IPS DF 6.9 (cell line): ENCODE data around the gene CDC42.

Experiments used
- DNase-seq: peaks from one replicate; pipeline ENCODE4 v3.0.0-alpha.2; 2013; ENCODE audit warnings: low read depth, low spot score
- H3K27ac ChIP-seq: one replicate; pipeline ENCODE4 v1.5.1; 2013; ENCODE audit warnings: low read length, control low read depth
- H3K27me3 ChIP-seq: 2 replicates; pipeline ENCODE4 v1.6.1; 2013; ENCODE audit warnings: mild to moderate bottlenecking, low read length; ENCODE audit not compliant: control insufficient read depth, insufficient read depth
- H3K36me3 ChIP-seq: 2 replicates; pipeline ENCODE4 v1.6.1; 2013; ENCODE audit warnings: low read length; ENCODE audit not compliant: control insufficient read depth, insufficient read depth
- H3K4me1 ChIP-seq: 2 replicates; pipeline ENCODE4 v1.6.1; 2013; ENCODE audit warnings: low read length; ENCODE audit not compliant: control insufficient read depth, insufficient read depth
- H3K4me3 ChIP-seq: 2 replicates; pipeline ENCODE4 v1.5.1; 2013; ENCODE audit warnings: mild to moderate bottlenecking, low read length
- H3K9me3 ChIP-seq: 2 replicates; pipeline ENCODE4 v1.6.1; 2013; ENCODE audit warnings: low read length, inconsistent platforms; ENCODE audit not compliant: control insufficient read depth, insufficient read depth
- WGBS: extraction: QIAGEN DNeasy Blood & Tissue Kit; methylation state at CpG from one replicate; pipeline ENCODE4 v1.1.7; 2013; ENCODE audit warnings: mixed read lengths, missing lambda C conversion rate; ENCODE audit not compliant: insufficient read length, insufficient coverage; 5-methylcytosine and 5-hydroxymethylcytosine counted together

Gene CDC42

GRCh38 chr1:22051607-22052114 is 848 bp upstream of the CDC42 start:
- Histone ChIP-seq H3K9me3 (no peaks in the 10 kb centered on the region), H3K4me3 (no peak overlapping the region), H3K4me1 (no peaks in the 10 kb centered on the region), H3K27ac (no peak overlapping the region), H3K27me3 (no peaks in the 10 kb centered on the region), H3K36me3 (no peaks in the 10 kb centered on the region)
- no CpG with 5 or more reads among the region's 13 CpGs for WGBS
- no peak for DNase-seq

DNA sequence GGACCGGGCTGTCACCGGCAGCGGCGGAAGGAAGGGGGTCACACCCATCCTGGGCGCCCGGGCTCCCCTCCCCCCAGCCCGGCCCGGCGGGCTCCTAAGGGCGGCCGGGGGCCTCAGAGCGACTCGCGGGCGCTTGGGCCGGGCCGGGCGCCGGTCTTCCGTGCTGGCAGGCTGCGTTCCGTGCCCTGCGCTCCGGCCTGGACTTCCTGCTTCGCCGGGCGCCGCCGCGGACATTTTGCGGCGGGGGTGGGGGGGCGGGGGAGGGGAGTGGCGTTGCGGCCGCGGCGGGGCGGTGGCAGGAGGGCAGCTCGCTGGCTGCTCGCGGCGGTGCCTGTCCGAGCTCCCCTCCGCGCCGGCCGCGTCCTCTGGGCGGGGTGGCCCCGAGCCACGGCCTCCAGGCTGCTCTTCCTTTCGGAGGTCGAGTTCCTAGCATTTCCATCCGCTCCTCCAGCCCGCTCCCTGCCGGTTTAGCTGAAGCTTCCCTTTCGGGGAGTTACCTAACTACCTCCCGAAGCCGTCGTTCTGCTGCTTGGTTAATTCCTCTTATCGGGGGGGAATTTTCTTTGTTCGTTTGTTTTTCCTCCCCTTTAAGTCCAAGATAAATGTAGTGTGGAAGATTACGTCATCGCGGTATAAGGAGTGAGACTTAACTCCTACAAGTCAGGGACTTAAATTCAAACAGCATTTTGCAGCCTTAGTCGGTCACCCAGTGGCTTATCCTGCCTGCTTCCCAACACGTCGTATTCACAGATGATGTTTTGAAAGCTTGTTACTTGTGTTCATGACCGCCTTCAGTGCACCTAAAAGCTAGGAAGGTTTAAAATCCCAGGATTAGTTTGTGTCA is 730 bp downstream of the CDC42 start:
- H3K27ac ChIP-seq, result no peak overlapping the region
- peak overlapping the region; percentile 85 for H3K4me3 ChIP-seq
- H3K27me3 ChIP-seq, result no peaks in the 10 kb centered on the region
- H3K9me3 ChIP-seq, result no peaks in the 10 kb centered on the region
- 0 out of 2 replicates have a peak, but pooled peaks cover 2% of the 10 kb centered on the region for H3K36me3 ChIP-seq
- WGBS, result no CpG with 5 or more reads among the region's 70 CpGs
- H3K4me1 ChIP-seq, result no peaks in the 10 kb centered on the region
- DNase-seq, result no peak

GRCh38 chr1:22053861-22054770 is 1.6 kb downstream of the CDC42 start:
- peak overlapping the region; percentile 85; the same call in 1 of the 2 replicates for H3K4me3 ChIP-seq
- H3K27ac ChIP-seq, result no peak overlapping the region
- H3K27me3 ChIP-seq, result no peaks in the 10 kb centered on the region
- no CpG with 5 or more reads among the region's 19 CpGs for WGBS
- H3K9me3 ChIP-seq, result no peaks in the 10 kb centered on the region
- H3K4me1 ChIP-seq, result no peaks in the 10 kb centered on the region
- DNase-seq, result no peak
- H3K36me3 ChIP-seq, result 0 out of 2 replicates have a peak, but pooled peaks cover 2% of the 10 kb centered on the region

GRCh38 chr1:22055463-22055862 is 3.0 kb downstream of the CDC42 start:
- Histone ChIP-seq H3K4me1 (no peaks in the 10 kb centered on the region), H3K27me3 (no peaks in the 10 kb centered on the region), H3K9me3 (no peaks in the 10 kb centered on the region), H3K36me3 (0 out of 2 replicates have a peak, but pooled peaks cover 2% of the 10 kb centered on the region), H3K4me3 (no peak overlapping the region), H3K27ac (no peak overlapping the region)
- WGBS, result no CpG with 5 or more reads among the region's 6 CpGs
- no peak for DNase-seq

DNA sequence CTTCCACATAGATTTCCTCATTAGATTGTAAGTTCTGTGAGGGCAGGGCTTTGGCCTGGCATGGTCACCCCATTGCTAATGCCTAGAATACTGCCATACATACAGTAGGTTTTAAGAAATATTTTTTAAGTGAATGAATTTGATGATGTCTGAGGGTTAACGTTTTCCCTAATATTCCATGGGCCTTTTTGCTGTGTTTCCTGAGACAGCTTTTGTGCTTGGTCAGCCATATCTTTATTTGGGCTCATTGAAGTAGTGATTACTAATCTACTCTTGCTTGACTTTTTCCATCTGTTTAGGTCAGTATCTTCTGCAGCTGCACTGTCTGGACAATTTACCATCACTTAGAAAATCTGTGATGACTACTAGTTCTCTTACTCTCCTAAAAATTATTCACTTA is 3.5 kb downstream of the CDC42 start:
- Histone ChIP-seq H3K27me3 (no peaks in the 10 kb centered on the region), H3K9me3 (no peaks in the 10 kb centered on the region), H3K4me1 (no peaks in the 10 kb centered on the region), H3K27ac (no peak overlapping the region), H3K4me3 (no peak overlapping the region), H3K36me3 (0 out of 2 replicates have a peak, but pooled peaks cover 2% of the 10 kb centered on the region)
- no CpG with 5 or more reads among the region's 1 CpG for WGBS
- no peak for DNase-seq

DNA sequence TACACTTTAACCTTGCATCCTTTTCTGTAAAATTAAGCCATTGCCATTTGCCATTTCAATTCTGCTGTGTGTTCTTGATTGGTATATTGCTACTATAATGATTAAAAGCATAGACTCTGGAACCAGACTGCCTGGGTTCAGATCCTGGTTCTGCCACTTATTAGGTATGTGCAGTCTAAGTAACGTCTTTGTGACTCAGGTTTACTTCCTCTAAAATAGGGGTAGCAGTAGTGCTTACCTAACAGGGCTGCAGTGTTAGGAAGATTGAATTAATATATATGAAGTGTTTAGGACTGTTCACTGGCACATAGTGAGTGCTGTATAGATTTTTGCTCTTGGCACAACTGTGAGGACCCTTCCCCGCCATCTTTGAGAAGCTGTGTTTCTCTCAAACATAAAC is 4.4 kb downstream of the CDC42 start:
- Histone ChIP-seq H3K9me3 (no peaks in the 10 kb centered on the region), H3K4me1 (no peaks in the 10 kb centered on the region), H3K27me3 (no peaks in the 10 kb centered on the region), H3K36me3 (0 out of 2 replicates have a peak, but pooled peaks cover 2% of the 10 kb centered on the region), H3K4me3 (no peak overlapping the region), H3K27ac (no peak overlapping the region)
- WGBS, result no CpG with 5 or more reads among the region's 2 CpGs
- no peak for DNase-seq

GRCh38 chr1:22057861-22058260 is 5.4 kb downstream of the CDC42 start:
- Histone ChIP-seq H3K27ac (no peak overlapping the region), H3K4me3 (no peak overlapping the region), H3K36me3 (0 out of 2 replicates have a peak, but pooled peaks cover 2% of the 10 kb centered on the region), H3K4me1 (no peaks in the 10 kb centered on the region), H3K9me3 (no peaks in the 10 kb centered on the region), H3K27me3 (no peaks in the 10 kb centered on the region)
- WGBS, result no CpG with 5 or more reads among the region's 10 CpGs
- DNase-seq, result no peak

DNA sequence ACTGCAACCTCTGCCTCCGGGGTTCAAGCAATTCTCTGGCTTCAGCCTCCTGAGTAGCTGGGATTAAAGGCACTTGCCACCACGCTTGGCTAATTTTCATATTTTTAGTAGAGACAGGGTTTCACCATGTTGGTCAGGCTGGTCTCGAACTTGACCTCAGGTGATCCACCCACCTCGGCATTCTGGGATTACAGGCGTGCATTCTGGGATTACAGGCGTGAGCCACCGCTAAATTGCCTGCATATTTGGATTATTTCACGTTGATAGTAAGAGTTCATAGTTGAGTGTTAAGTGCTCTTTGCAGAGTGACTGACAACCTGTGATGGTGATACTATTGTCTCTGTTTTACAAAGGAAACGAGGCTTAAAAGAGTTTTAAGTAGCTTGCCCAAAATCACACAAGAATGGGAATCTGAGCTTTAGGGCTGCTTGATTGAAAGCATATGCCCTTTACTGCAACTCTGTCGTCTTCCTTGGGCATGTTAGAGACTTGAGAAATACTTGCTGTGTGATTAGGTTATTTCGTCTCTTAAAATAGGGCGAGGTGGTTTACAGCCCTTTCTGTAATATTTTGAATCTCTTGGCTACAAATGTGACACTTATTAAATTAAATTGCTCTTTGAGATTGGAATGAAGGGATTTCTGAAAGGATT is 12.4 kb downstream of the CDC42 start:
- no peaks in the 10 kb centered on the region for H3K36me3 ChIP-seq
- H3K27me3 ChIP-seq, result no peaks in the 10 kb centered on the region

GRCh38 chr1:22071511-22071910 is 19.0 kb downstream of the CDC42 start:
- H3K36me3 ChIP-seq, result no peaks in the 10 kb centered on the region
- H3K9me3 ChIP-seq, result no peaks in the 10 kb centered on the region
- H3K27ac ChIP-seq, result no peak overlapping the region
- H3K4me1 ChIP-seq, result no peaks in the 10 kb centered on the region
- no CpG with 5 or more reads among the region's 2 CpGs for WGBS
- no peak for DNase-seq
- no peak overlapping the region for H3K4me3 ChIP-seq
- H3K27me3 ChIP-seq, result no peaks in the 10 kb centered on the region

More for the DNA sequence above, 12.4 kb downstream of the CDC42 start:
- H3K27ac ChIP-seq, result no peak overlapping the region
- no peaks in the 10 kb centered on the region for H3K9me3 ChIP-seq
- no peak for DNase-seq
- no peak overlapping the region for H3K4me3 ChIP-seq
- no peaks in the 10 kb centered on the region for H3K4me1 ChIP-seq
- no CpG with 5 or more reads among the region's 12 CpGs for WGBS

- WGBS, result no CpG with 5 or more reads among the region's 1 CpG
- Histone ChIP-seq H3K36me3 (no peaks in the 10 kb centered on the region; the same call in 1 of the 2 replicates), H3K4me3 (no peak overlapping the region), H3K9me3 (no peaks in the 10 kb centered on the region), H3K4me1 (no peaks in the 10 kb centered on the region), H3K27ac (no peak overlapping the region), H3K27me3 (no peaks in the 10 kb centered on the region)
- no peak for DNase-seq
These were observed 22.3 kb downstream of the CDC42 start for GRCh38 chr1:22074803-22075202.
